ENCODE measurements around the gene RBM10. TPM values are rescaled to one million over a fixed set of nuclear protein-coding genes. Genes with fewer than 3 reads are reported as not detected.
"Not testable (repeated sequence)": the region's sequence is repeated elsewhere in the genome, so short reads cannot be mapped to it uniquely, and the experiment has no call there.

Gene RBM10
- polyA plus RNA-seq, 1 experiment, result 19.6 TPM

DNA sequence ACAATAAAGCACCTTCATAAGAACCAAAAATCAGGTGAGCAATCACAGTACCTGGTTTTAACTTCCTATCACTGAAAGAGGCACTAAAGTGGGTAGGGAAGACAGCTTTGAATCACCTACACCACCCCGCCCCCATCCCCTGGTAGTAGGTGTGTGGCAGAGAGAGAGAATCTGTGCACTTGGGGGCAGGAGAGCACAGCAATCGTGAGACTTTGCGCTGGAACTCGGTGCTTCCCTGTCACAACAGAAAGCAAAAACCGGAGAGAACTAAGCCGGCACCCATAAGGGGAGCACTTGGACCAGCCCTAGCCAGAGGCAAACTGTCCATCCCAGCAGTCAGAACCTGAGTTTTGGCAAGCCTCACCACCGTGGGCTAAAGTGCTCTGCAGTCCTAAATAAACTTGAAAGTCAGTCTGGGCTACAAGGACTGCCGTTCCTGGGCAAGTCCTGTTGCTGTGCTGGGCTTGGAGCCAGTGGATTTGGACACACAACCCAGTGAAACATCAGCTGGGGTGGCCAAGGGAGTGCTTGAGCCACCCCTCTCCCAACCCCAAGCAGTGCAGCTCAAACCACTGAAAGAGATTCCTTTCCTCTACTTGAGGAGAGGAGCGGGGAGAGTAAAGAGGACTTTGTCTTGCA is 32.6 kb upstream of the RBM10 start:
- no peak for TF ChIP-seq CTCF (IDR thresholded peaks at IDR 0.05; ENCODE audit: low read depth, low read length)
- Histone ChIP-seq H3K9me3 (ENCODE audit: control insufficient read depth, insufficient read depth, low read length) (no peaks in the 10 kb centered on the region), H3K4me3 (ENCODE audit: low read depth, low read length) (no peak overlapping the region), H3K27ac (ENCODE audit: low read depth, low read length) (no peak overlapping the region), H3K27me3 (ENCODE audit: control insufficient read depth, insufficient read depth, low read length) (no peaks in the 10 kb centered on the region)
- ChIA-PET POLR2A (no interaction called here), CTCF (interaction anchor here (0.6 to 1.4 kb wide), 2 partner anchors 15 to 41 kb away, joined by 3 read pairs; no protein-coding TSS in a partner anchor)
- no peak for DNase-seq (ENCODE audit: low read depth, low spot score)

GRCh38 chrX:47116551-47117110 is 28.4 kb upstream of the RBM10 start:
- H3K27me3 ChIP-seq (ENCODE audit: control insufficient read depth, insufficient read depth, low read length); H3K9me3 ChIP-seq (ENCODE audit: control insufficient read depth, insufficient read depth, low read length); DNase-seq (ENCODE audit: low read depth, low spot score); H3K4me3 ChIP-seq (ENCODE audit: low read depth, low read length); H3K27ac ChIP-seq (ENCODE audit: low read depth, low read length); CTCF ChIA-PET; POLR2A ChIA-PET: not testable (repeated sequence)

GRCh38 chrX:47124466-47124865 is 20.6 kb upstream of the RBM10 start:
- H3K9me3 ChIP-seq (ENCODE audit: control insufficient read depth, insufficient read depth, low read length); H3K27me3 ChIP-seq (ENCODE audit: control insufficient read depth, insufficient read depth, low read length); POLR2A ChIA-PET; H3K4me3 ChIP-seq (ENCODE audit: low read depth, low read length); DNase-seq (ENCODE audit: low read depth, low spot score); H3K27ac ChIP-seq (ENCODE audit: low read depth, low read length); CTCF ChIA-PET: not testable (repeated sequence)

DNA sequence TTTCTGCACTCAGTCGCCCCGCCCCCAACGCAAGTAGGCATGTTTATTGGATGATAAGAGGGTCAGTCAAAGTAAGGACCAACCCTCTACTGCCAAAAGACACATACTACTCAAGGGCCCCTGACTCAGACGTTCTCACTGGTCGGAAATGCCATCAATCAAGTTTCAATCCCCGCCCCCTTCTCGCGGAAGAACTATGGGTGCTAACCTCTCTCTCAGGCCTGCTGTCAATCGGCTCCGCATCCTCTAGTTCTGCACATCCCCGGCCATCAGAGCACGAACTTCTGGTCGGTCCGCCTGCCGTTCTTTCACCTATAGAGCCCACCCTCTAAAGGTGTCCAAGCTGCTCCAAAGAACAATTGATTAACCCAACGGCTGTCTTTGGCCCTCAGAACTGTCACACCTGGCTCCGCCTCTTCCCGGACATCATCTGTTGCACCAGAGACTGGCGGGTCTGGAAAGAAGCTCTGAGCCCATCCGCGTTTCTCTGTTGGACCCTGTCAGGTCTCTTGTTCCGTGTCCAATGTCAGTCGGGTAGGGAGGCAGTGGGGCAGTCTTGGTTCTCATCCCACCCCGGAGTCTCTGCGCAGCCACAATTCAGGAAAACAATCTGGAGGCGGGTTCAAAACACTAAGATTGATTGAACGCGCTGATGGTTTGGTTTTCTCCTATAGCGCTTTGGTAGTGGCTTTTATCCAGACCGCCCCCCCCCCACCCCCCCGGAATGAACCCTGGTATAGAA is 15.7 kb upstream of the RBM10 start:
- POLR2A ChIA-PET, result interaction anchor here (1.0 kb wide), 1 partner anchor 16 kb away, joined by 5 read pairs; the partner anchor contains the start of genes NDUFB11 and RBM10
- TF ChIP-seq CTCF (IDR thresholded peaks at IDR 0.05; ENCODE audit: low read depth, low read length), result no peak
- H3K27me3 ChIP-seq (ENCODE audit: control insufficient read depth, insufficient read depth, low read length), result no peaks in the 10 kb centered on the region

DNA sequence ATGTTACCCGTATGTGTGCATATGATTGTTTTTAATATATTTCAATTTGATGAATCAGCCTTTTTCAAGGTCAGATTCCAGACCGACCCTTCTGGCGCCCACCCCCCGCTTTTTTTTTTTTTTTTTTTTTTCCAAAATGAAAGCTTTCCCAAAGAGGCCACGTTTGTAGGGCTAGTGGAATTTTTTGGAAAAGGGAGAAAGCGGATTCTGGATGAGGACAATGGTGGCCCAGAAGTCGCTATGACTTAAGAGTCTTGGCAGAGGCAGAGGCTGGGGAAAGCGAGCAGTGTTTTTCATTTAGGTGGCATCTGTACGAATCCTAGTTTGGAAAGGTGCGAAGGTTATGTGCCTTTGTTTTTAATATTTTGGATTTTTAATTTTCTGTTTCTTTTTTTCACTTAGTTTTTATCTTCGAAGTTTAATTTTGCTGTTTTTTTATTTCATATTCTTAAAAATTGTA is 15.1 kb upstream of the RBM10 start:
- H3K27me3 ChIP-seq (ENCODE audit: control insufficient read depth, insufficient read depth, low read length), result no peaks in the 10 kb centered on the region
- no peaks in the 10 kb centered on the region for H3K9me3 ChIP-seq (ENCODE audit: control insufficient read depth, insufficient read depth, low read length)
- no peak for TF ChIP-seq CTCF (IDR thresholded peaks at IDR 0.05; ENCODE audit: low read depth, low read length)
- ChIA-PET CTCF (interaction anchor here (0.5 to 2.9 kb wide), 2 partner anchors 15 to 152 kb away, joined by 3 to 10 read pairs; partner anchors contain the start of genes NDUFB11 and RBM10), POLR2A (interaction anchor here (1.0 kb wide), 1 partner anchor 15 kb away, joined by 5 read pairs; the partner anchor contains the start of genes NDUFB11 and RBM10)
- no peak for DNase-seq (ENCODE audit: low read depth, low spot score)
- H3K27ac ChIP-seq (ENCODE audit: low read depth, low read length), result no peak overlapping the region
- H3K4me3 ChIP-seq (ENCODE audit: low read depth, low read length), result peak overlapping the region; percentile 72

More for the DNA sequence above, 15.7 kb upstream of the RBM10 start:
- Histone ChIP-seq H3K4me3 (ENCODE audit: low read depth, low read length) (peak overlapping the region; percentile 72), H3K9me3 (ENCODE audit: control insufficient read depth, insufficient read depth, low read length) (no peaks in the 10 kb centered on the region), H3K27ac (ENCODE audit: low read depth, low read length) (peak overlapping the region; percentile 11)
- peak; percentile 87 for DNase-seq (ENCODE audit: low read depth, low spot score)
- CTCF ChIA-PET, result interaction anchor here (0.5 to 2.9 kb wide), 2 partner anchors 16 to 151 kb away, joined by 3 to 10 read pairs; partner anchors contain the start of genes NDUFB11 and RBM10
